Measurements from ENCODE around the gene TEN1.

GRCh38 chr17:75950421-75950820 is 28.6 kb upstream of the TEN1 start:
- TF ChIP-seq CTCF (conservative IDR thresholded peaks at IDR 0.05 in 1 of 2, IDR thresholded peaks at IDR 0.05 in 1 of 2; ENCODE audit: low read depth in 1 of 2, low read length in 2 of 2), result no peak
- no peak for TF ChIP-seq EZH2 (IDR thresholded peaks at IDR 0.05; ENCODE audit: low read length, missing control alignments)
